Activated CD4-positive, CD25-positive, alpha-beta regulatory T cell treated with anti-CD3 and anti-CD28 coated beads, Interleukin-2, amount 50 U/mL, for 16 hours (primary cell): ENCODE data around the gene ZNF750.
"Not testable (repeated sequence)": the region's sequence is repeated elsewhere in the genome, so short reads cannot be mapped to it uniquely, and the experiment has no call there.

Experiments
- DNase-seq: peaks from one replicate; pipeline ENCODE4 v3.0.0-alpha.2; 2020; ENCODE audit warnings: low read depth, low spot score

The ZNF750 gene

GRCh38 chr17:82793974-82794630, 45.7 kb downstream of the ZNF750 start:
- DNase-seq: no peak

GRCh38 chr17:82791532-82791931, 48.3 kb downstream of the ZNF750 start:
- no peak for DNase-seq

GRCh38 chr17:82790391-82790790, 49.4 kb downstream of the ZNF750 start:
- DNase-seq: no peak

DNA sequence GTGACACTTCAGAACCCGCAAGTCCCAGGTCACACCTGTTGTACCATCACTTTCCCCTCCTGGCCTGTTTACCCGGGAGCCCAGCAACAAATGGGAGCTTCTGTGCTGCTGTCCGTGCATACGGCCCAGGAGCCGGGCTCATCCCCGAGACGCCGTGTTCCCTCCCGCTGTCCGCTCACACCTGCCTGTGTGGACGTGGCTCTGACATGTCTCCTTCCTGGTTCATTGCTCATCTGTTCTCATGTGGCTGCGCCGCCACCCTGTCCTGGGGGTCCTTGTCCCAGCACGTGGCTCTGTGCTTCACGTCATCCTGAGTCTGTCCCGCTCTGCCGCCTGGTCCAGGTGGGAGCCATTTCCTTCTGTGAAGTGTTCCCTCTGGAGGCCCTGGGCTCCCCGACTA, 50.0 kb downstream of the ZNF750 start:
- no peak for DNase-seq

GRCh38 chr17:82789051-82789592, 50.7 kb downstream of the ZNF750 start:
- no peak for DNase-seq

GRCh38 chr17:82788206-82789001, 51.4 kb downstream of the ZNF750 start:
- no peak for DNase-seq

DNA sequence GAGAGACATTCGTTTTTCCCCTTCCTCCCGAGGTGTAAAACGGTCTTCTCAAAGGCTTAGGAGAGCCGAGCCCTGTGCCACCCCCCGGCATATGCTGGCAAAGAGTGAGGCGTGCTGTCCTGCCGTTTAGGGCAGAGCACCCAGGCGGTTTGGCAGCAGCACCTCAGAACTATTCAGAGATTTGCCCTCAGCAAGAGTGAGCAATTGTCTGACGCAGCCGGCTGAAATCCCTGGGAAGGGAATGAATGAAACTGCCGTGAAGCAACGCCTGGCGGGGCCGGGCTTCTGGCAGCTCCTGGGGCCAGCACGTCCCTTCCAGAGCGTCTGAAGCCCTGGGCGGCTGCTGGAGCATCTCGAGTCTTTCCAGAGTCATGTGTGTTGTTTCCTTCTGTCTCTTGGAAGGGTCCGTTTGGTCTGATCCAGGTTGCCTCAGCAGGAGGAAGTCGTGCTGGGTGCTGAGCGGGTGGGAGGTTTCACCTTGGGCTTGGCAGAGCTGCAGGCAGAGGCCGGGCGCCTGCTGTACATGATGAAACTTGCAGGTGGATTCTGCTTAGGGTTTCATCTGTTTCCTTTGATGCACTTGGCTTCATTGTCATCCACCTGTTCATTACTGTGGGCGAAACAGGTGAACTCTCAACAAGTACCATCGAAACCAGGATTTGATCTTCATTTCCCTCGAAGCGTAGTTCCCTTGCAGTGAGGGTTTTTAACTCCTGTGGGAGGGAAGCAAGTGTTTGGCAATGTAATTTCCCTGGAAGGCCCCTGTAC, 52.6 kb downstream of the ZNF750 start:
- no peak for DNase-seq

DNA sequence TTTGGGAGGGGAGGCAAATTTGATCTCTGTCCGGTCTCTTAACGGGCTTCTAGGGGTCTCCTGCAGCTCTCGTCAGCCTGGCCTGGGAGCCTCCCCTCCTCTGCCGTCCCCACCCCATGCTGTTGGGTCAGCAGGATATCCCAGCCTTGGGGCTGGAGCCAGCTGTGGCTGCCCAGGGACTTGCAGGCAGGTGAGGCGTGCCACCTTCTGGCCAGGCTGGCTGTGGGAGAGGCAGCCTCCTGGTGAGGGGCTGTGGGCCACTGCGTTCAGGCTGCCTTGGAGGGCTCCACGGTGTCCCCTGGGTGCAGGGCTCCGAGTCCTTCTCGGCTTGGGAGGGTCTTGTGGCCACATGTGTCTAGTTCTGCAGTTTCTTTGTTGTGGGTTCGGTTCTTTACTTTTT, 53.4 kb downstream of the ZNF750 start:
- no peak for DNase-seq

DNA sequence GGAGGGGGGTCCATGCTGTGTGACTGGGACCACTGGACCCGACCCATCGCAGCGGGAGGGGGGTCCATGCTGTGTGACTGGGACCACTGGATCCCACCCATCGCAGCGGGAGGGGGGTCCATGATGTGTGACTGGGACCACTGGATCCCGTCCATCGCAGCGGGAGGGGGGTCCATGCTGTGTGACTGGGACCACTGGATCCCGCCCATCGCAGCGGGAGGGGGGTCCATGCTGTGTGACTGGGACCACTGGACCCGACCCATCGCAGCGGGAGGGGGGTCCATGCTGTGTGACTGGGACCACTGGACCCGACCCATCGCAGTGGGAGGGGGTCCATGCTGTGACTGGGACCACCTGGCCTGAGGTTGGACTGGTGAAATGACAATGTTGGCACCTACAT, 54.2 kb downstream of the ZNF750 start:
- not testable (repeated sequence) for DNase-seq

DNA sequence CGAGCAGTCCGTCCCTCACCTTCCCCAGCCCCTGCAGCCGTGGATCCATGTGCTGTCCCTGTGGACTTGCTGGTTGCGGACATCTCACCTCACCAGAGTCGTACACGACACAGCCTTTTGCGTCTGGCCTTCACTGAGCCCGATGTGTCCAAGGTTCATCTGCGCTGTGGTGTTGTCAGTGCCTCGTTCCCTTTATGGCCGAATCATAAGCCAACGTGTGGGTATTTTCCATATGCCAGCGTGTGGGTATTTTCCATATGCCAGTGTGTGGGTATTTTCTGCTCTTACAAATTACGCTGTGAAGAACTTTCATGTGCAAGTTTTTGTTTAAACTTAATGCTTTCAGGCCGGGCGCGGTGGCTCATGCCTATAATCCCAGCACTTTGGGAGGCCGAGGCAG, 56.3 kb downstream of the ZNF750 start:
- DNase-seq: no peak

DNA sequence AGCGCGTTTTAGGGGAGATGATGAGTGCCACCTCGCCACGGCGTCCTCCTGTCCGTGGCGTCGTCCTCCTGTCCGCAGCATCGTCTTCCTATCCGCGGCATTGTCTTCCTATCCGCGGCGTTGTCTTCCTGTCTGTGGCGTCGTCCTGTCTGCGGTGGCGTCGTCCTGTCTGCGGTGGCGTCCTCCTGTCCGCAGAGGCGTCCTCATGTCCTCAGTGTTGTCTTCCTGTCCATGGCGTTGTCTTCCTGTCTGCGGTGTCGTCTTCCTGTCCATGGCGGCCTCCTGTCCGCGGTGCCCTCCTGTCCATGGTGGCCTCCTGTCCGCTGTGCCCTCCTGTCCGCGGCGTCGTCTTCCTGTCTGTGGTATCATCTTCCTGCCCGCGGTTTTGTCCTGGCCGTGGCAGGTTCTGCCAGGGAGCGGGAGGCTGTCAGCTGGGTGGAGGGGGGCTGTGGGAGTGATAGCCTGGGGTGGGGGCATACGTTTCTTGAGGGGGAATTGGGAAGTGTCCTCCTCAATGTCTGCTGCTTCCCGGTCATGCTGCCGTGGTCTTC, 57.1 kb downstream of the ZNF750 start:
- no peak for DNase-seq

DNA sequence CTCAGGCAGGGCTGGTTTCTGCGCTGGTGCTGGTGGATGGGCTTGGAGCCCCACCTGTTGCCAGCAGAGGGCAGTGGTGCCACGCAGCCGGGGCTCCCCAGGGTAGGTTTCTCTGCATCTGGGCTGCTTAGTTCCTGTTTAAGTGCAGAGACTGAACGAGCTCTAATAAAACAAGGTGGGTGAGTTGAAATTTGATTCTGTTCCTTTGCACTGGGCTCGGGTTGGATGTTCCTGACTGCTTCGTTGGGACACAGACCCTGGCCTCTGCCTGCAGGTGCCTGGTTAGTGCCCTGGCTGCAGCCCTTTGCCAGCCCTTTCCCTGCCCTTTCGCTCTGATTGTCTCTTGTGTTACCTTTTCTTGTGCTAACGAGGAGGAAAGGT, 57.9 kb downstream of the ZNF750 start:
- peak; percentile 69 for DNase-seq

- no peak for DNase-seq
Measured at GRCh38 chr17:82780971-82781893, 58.6 kb downstream of the ZNF750 start.

- no peak for DNase-seq
Measured at GRCh38 chr17:82780195-82780594, 59.6 kb downstream of the ZNF750 start.

GRCh38 chr17:82779541-82779940, 60.3 kb downstream of the ZNF750 start:
- DNase-seq: no peak
